DOHH2 (cell line): ENCODE data around the gene ARHGAP35.

Source experiments
- EZH2phosphoT487 ChIP-seq: fragments of 200-600 bp; sonication (generic); IDR thresholded peaks from 2 replicates; pipeline ENCODE4 v1.6.1; 2017; ENCODE audit warnings: borderline replicate concordance, mild to moderate bottlenecking, antibody characterized with exemption, low read length, moderate library complexity, mixed read lengths
- TF ChIP-seq, protein P1 (sequence below): fragments of 200-600 bp; sonication (generic); IDR thresholded peaks from one replicate; pipeline ENCODE4 v1.5.1; 2014; ENCODE audit warnings: antibody characterized with exemption, mild to moderate bottlenecking, low read depth, low read length; ENCODE audit not compliant: poor library complexity, severe bottlenecking

DNA sequence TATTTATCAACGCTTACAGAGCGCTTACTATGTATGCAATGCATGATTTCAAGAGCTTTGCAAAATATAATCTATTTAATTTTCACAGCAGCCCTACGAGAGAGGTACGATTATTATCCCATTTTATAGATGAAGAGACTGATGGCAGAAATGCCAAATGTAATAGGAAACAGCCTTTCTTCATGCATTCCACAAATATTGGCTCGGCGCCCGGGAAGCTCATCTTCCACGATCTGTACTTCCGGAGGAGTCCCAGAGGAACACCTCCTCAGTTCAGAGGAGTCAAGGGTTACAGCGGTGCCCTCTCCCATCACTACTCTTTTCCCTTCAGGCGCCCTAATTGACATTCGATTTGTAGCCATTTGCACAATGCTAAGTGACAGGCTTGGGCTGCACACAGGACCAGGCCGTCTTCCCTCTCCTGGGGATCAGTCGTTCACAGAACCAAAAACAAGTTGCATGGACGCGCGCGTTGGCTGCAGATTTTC lies 1.1 kb upstream of the ARHGAP35 start:
- TF ChIP-seq, protein P1, sequence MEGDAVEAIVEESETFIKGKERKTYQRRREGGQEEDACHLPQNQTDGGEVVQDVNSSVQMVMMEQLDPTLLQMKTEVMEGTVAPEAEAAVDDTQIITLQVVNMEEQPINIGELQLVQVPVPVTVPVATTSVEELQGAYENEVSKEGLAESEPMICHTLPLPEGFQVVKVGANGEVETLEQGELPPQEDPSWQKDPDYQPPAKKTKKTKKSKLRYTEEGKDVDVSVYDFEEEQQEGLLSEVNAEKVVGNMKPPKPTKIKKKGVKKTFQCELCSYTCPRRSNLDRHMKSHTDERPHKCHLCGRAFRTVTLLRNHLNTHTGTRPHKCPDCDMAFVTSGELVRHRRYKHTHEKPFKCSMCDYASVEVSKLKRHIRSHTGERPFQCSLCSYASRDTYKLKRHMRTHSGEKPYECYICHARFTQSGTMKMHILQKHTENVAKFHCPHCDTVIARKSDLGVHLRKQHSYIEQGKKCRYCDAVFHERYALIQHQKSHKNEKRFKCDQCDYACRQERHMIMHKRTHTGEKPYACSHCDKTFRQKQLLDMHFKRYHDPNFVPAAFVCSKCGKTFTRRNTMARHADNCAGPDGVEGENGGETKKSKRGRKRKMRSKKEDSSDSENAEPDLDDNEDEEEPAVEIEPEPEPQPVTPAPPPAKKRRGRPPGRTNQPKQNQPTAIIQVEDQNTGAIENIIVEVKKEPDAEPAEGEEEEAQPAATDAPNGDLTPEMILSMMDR = no peak
- no peak for TF ChIP-seq EZH2phosphoT487
